Measurements from ENCODE around the gene OR2A14.

DNA sequence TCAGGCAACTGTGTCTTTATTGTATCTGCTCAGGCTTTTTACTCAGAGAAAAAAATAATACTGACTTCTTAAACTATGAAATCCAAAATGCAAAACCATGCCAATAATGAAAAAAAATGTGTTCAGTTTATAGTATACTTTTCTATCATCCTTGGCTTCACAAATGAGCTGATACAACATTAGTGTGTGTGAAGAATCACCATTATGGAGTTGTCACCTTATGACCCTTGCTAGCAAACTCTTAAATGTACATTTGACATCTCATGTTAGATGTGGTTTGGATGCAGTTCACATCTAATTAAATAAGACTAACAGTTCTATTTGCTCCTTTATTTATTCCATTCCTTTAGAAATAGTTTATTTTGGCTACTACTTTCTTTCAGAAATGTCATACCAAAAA, 17.8 kb upstream of the OR2A14 start:
- TF ChIP-seq, protein P1, sequence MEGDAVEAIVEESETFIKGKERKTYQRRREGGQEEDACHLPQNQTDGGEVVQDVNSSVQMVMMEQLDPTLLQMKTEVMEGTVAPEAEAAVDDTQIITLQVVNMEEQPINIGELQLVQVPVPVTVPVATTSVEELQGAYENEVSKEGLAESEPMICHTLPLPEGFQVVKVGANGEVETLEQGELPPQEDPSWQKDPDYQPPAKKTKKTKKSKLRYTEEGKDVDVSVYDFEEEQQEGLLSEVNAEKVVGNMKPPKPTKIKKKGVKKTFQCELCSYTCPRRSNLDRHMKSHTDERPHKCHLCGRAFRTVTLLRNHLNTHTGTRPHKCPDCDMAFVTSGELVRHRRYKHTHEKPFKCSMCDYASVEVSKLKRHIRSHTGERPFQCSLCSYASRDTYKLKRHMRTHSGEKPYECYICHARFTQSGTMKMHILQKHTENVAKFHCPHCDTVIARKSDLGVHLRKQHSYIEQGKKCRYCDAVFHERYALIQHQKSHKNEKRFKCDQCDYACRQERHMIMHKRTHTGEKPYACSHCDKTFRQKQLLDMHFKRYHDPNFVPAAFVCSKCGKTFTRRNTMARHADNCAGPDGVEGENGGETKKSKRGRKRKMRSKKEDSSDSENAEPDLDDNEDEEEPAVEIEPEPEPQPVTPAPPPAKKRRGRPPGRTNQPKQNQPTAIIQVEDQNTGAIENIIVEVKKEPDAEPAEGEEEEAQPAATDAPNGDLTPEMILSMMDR (IDR thresholded peaks at IDR 0.05): no peak
- TF ChIP-seq POLR2A (IDR thresholded peaks at IDR 0.05): no peak
